SK-N-SH treated with all-trans-retinoic acid at 6 μM for 48 hours (cell line): ENCODE results near the gene POC1A.

ENCODE experiments used
- BACH2 ChIP-seq: fragments of 250-450 bp; sonication (Bioruptor Pico); IDR thresholded peaks from 2 replicates; pipeline ENCODE4 v1.9.0; 2021; ENCODE audit warnings: mild to moderate bottlenecking, borderline replicate concordance
- CSDC2 ChIP-seq: fragments of 250-450 bp; sonication (Bioruptor Pico); IDR thresholded peaks from 2 replicates; pipeline ENCODE4 v1.5.0; 2020; ENCODE audit warnings: mild to moderate bottlenecking, moderate library complexity
- OSR1 ChIP-seq: fragments of 250-450 bp; sonication (Bioruptor Pico); IDR thresholded peaks from 2 replicates; pipeline ENCODE4 v1.8.0; 2022; ENCODE audit warnings: moderate library complexity, mild to moderate bottlenecking, inconsistent platforms
- RARB ChIP-seq: fragments of 250-450 bp; sonication (Bioruptor Pico); IDR thresholded peaks from 2 replicates; pipeline ENCODE4 v1.8.0; 2021; ENCODE audit warnings: mild to moderate bottlenecking, moderate library complexity
- TCF4 ChIP-seq: fragments of 250-450 bp; sonication (Bioruptor Pico); IDR thresholded peaks from 2 replicates; pipeline ENCODE4 v1.8.0; 2021; ENCODE audit warnings: mild to moderate bottlenecking, moderate library complexity, borderline replicate concordance
- ZFP3 ChIP-seq: fragments of 250-450 bp; sonication (Bioruptor Pico); IDR thresholded peaks from 2 replicates; pipeline ENCODE4 v1.5.0; 2020; ENCODE audit warnings: mild to moderate bottlenecking, moderate library complexity
- ZFP30 ChIP-seq: fragments of 450-650 bp; formaldehyde crosslinking; IDR thresholded peaks from 2 replicates; pipeline ENCODE4 v1.5.0; 2022; ENCODE audit warnings: mild to moderate bottlenecking, moderate library complexity
- TF ChIP-seq, protein P1 (sequence below): fragments of 250-450 bp; sonication (Bioruptor Pico); IDR thresholded peaks from 2 replicates; pipeline ENCODE4 v1.8.0; 2021; ENCODE audit warnings: low read depth, mild to moderate bottlenecking, moderate library complexity, borderline replicate concordance
- TF ChIP-seq, protein P2 (sequence below): fragments of 250-450 bp; sonication (Bioruptor Pico); IDR thresholded peaks from 2 replicates; pipeline ENCODE4 v1.5.1; 2020; ENCODE audit warnings: low read depth, mild to moderate bottlenecking, moderate library complexity
- TF ChIP-seq, protein P3 (sequence below): fragments of 250-450 bp; sonication (Bioruptor Pico); IDR thresholded peaks from 2 replicates; pipeline ENCODE4 v1.5.0; 2020; ENCODE audit warnings: mild to moderate bottlenecking, moderate library complexity

- TF ChIP-seq OSR1 (CRISPR knock-in tag) (no peak), BACH2 (CRISPR knock-in tag) (no peak), CSDC2 (CRISPR knock-in tag) (no peak), ZFP3 (CRISPR knock-in tag) (no peak), RARB (CRISPR knock-in tag) (no peak), ZFP30 (CRISPR knock-in tag) (no peak), TCF4 (CRISPR knock-in tag) (peak; percentile 96)
- TF ChIP-seq, protein P1, sequence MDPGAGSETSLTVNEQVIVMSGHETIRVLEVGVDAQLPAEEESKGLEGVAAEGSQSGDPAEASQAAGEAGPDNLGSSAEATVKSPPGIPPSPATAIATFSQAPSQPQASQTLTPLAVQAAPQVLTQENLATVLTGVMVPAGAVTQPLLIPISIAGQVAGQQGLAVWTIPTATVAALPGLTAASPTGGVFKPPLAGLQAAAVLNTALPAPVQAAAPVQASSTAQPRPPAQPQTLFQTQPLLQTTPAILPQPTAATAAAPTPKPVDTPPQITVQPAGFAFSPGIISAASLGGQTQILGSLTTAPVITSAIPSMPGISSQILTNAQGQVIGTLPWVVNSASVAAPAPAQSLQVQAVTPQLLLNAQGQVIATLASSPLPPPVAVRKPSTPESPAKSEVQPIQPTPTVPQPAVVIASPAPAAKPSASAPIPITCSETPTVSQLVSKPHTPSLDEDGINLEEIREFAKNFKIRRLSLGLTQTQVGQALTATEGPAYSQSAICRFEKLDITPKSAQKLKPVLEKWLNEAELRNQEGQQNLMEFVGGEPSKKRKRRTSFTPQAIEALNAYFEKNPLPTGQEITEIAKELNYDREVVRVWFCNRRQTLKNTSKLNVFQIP = no peak
- TF ChIP-seq, protein P2, sequence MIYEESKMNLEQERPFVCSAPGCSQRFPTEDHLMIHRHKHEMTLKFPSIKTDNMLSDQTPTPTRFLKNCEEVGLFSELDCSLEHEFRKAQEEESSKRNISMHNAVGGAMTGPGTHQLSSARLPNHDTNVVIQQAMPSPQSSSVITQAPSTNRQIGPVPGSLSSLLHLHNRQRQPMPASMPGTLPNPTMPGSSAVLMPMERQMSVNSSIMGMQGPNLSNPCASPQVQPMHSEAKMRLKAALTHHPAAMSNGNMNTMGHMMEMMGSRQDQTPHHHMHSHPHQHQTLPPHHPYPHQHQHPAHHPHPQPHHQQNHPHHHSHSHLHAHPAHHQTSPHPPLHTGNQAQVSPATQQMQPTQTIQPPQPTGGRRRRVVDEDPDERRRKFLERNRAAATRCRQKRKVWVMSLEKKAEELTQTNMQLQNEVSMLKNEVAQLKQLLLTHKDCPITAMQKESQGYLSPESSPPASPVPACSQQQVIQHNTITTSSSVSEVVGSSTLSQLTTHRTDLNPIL (CRISPR knock-in tag) = no peak
- TF ChIP-seq, protein P3, sequence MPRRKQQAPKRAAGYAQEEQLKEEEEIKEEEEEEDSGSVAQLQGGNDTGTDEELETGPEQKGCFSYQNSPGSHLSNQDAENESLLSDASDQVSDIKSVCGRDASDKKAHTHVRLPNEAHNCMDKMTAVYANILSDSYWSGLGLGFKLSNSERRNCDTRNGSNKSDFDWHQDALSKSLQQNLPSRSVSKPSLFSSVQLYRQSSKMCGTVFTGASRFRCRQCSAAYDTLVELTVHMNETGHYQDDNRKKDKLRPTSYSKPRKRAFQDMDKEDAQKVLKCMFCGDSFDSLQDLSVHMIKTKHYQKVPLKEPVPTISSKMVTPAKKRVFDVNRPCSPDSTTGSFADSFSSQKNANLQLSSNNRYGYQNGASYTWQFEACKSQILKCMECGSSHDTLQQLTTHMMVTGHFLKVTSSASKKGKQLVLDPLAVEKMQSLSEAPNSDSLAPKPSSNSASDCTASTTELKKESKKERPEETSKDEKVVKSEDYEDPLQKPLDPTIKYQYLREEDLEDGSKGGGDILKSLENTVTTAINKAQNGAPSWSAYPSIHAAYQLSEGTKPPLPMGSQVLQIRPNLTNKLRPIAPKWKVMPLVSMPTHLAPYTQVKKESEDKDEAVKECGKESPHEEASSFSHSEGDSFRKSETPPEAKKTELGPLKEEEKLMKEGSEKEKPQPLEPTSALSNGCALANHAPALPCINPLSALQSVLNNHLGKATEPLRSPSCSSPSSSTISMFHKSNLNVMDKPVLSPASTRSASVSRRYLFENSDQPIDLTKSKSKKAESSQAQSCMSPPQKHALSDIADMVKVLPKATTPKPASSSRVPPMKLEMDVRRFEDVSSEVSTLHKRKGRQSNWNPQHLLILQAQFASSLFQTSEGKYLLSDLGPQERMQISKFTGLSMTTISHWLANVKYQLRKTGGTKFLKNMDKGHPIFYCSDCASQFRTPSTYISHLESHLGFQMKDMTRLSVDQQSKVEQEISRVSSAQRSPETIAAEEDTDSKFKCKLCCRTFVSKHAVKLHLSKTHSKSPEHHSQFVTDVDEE (CRISPR knock-in tag) = peak; percentile 73; the same call in 1 of the 2 replicates
These were observed 86.1 kb downstream of the POC1A start for GRCh38 chr3:52068055-52068571.
